Kidney epithelial cell (primary cell): ENCODE data around the gene GPR137. TPM values are rescaled to one million over a fixed set of nuclear protein-coding genes. Genes with fewer than 3 reads are reported as not detected.

Experiments
- DNase-seq: peaks from one replicate; pipeline ENCODE4 v3.0.0-alpha.2; 2010; ENCODE audit warnings: low read depth
- H3K27me3 ChIP-seq: 2 replicates; pipeline ENCODE4 v1.6.0; 2011; ENCODE audit warnings: low read length; ENCODE audit not compliant: control insufficient read depth, insufficient read depth
- H3K36me3 ChIP-seq: 2 replicates; pipeline ENCODE4 v1.5.1; 2011; ENCODE audit warnings: low read length; ENCODE audit not compliant: control insufficient read depth, insufficient read depth
- H3K4me3 ChIP-seq: 2 replicates; pipeline ENCODE4 v1.5.1; 2011; ENCODE audit warnings: low read depth, mild to moderate bottlenecking, control low read depth, low read length
- CTCF ChIP-seq: IDR thresholded peaks from 2 replicates; pipeline ENCODE4 v1.5.1; 2011; ENCODE audit warnings: mild to moderate bottlenecking, moderate library complexity, low read length, control low read depth, inconsistent platforms; ENCODE audit not compliant: insufficient read depth, poor library complexity, severe bottlenecking
- total RNA-seq: library from RNA; depleted of rRNA; stranded (reverse); fragments of >200 nt; gene quantifications from 2 replicates; pipeline ENCODE4 v1.2.3, GENCODE V29; 2015

Gene GPR137
- total RNA-seq, 1 donor from 2014 or later, result 21.9 TPM

- no peak for DNase-seq
- no peaks in the 10 kb centered on the region for H3K27me3 ChIP-seq
- peaks cover 2% of the 10 kb centered on the region for H3K36me3 ChIP-seq
- no peak for TF ChIP-seq CTCF
- peak overlapping the region; percentile 77 for H3K4me3 ChIP-seq
Measured at GRCh38 chr11:64251753-64252002, 34.0 kb upstream of the GPR137 start.

- Histone ChIP-seq H3K36me3 (peaks cover 2% of the 10 kb centered on the region), H3K27me3 (no peaks in the 10 kb centered on the region), H3K4me3 (peak overlapping the region; percentile 77)
- DNase-seq, result no peak
- peak; percentile 38 for TF ChIP-seq CTCF
Measured at GRCh38 chr11:64252003-64252872, 33.4 kb upstream of the GPR137 start.

GRCh38 chr11:64253043-64253442, 32.6 kb upstream of the GPR137 start:
- H3K27me3 ChIP-seq, result no peaks in the 10 kb centered on the region
- H3K4me3 ChIP-seq, result no peak overlapping the region
- no peak for TF ChIP-seq CTCF
- H3K36me3 ChIP-seq, result peaks cover 2% of the 10 kb centered on the region
- DNase-seq, result no peak

GRCh38 chr11:64253481-64253880, 32.2 kb upstream of the GPR137 start:
- Histone ChIP-seq H3K4me3 (no peak overlapping the region), H3K36me3 (peaks cover 2% of the 10 kb centered on the region), H3K27me3 (no peaks in the 10 kb centered on the region)
- DNase-seq, result no peak
- TF ChIP-seq CTCF, result no peak

GRCh38 chr11:64254326-64254725, 31.3 kb upstream of the GPR137 start:
- no peak for DNase-seq
- Histone ChIP-seq H3K27me3 (no peaks in the 10 kb centered on the region), H3K36me3 (peaks cover 2% of the 10 kb centered on the region), H3K4me3 (no peak overlapping the region)
- no peak for TF ChIP-seq CTCF
